Keratinocyte (primary cell): ENCODE measurements around the gene RHNO1. TPM values are rescaled to one million over a fixed set of nuclear protein-coding genes. Genes with fewer than 3 reads are reported as not detected.
A peak's percentile ranks its signal among the peaks of the same experiment; 100 is the strongest.

Experiments used
- DNase-seq: peaks from one replicate; pipeline ENCODE4 v3.0.0-alpha.2; 2011; ENCODE audit warnings: low read depth, missing footprints, low spot score
- FAIRE-seq: peaks from 2 replicates; lab custom pipeline; 2011; peaks lifted over from hg19 to GRCh38; lab: Jason Lieb, UNC
- H2AFZ ChIP-seq: 2 replicates; pipeline ENCODE4 v1.6.0; 2012; ENCODE audit warnings: low read length, control low read depth, inconsistent platforms; ENCODE audit not compliant: control insufficient read depth
- H3K27ac ChIP-seq: 2 replicates; pipeline ENCODE4 v1.5.1; 2011; ENCODE audit warnings: low read length; ENCODE audit not compliant: control insufficient read depth, insufficient read depth
- H3K27me3 ChIP-seq: 3 replicates; pipeline ENCODE4 v1.6.0; 2011; ENCODE audit warnings: low read length; ENCODE audit not compliant: control insufficient read depth, insufficient read depth; ENCODE audit errors: extremely low read depth
- H3K36me3 ChIP-seq, 2 experiments: 2 replicates in 1 of 2; 3 replicates in 1 of 2; pipeline ENCODE4 v1.5.1; 2011; ENCODE audit warnings: low read length in 2 of 2, mild to moderate bottlenecking in 1 of 2; ENCODE audit not compliant: control insufficient read depth in 2 of 2, insufficient read depth in 2 of 2; ENCODE audit errors: extremely low read depth in 1 of 2
- H3K4me1 ChIP-seq: 3 replicates; pipeline ENCODE4 v1.5.1; 2011; ENCODE audit warnings: low read length; ENCODE audit not compliant: control insufficient read depth, insufficient read depth; ENCODE audit errors: extremely low read depth
- H3K4me2 ChIP-seq: 3 replicates; pipeline ENCODE4 v1.6.0; 2011; ENCODE audit warnings: low read depth, low read length; ENCODE audit not compliant: control insufficient read depth, insufficient read depth; ENCODE audit errors: extremely low read depth
- H3K4me3 ChIP-seq, 3 experiments: fragments of 200-600 bp in 1 of 3; sonication (generic) in 1 of 3; 2 replicates in 2 of 3; 3 replicates in 1 of 3; pipeline ENCODE4 v1.5.1; 2011 to 2016; ENCODE audit warnings: low read length in 3 of 3, mild to moderate bottlenecking in 3 of 3, control low read depth in 2 of 3, inconsistent platforms in 1 of 3, low read depth in 1 of 3, mixed read lengths in 1 of 3, mixed run types in 1 of 3, moderate library complexity in 1 of 3; ENCODE audit not compliant: control insufficient read depth in 2 of 3, insufficient read depth in 2 of 3; ENCODE audit errors: extremely low read depth in 1 of 3
- H3K79me2 ChIP-seq: 2 replicates; pipeline ENCODE4 v1.6.0; 2012; ENCODE audit warnings: low read length; ENCODE audit not compliant: control insufficient read depth, insufficient read depth
- H3K9ac ChIP-seq: 3 replicates; pipeline ENCODE4 v1.6.0; 2011; ENCODE audit warnings: low read length; ENCODE audit not compliant: control insufficient read depth, insufficient read depth; ENCODE audit errors: extremely low read depth
- H3K9me1 ChIP-seq: 3 replicates; pipeline ENCODE4 v1.6.0; 2011; ENCODE audit warnings: low read length; ENCODE audit not compliant: control insufficient read depth, insufficient read depth; ENCODE audit errors: extremely low read depth
- H3K9me3 ChIP-seq: 2 replicates; pipeline ENCODE4 v1.5.1; 2012; ENCODE audit warnings: low read depth, low read length; ENCODE audit not compliant: control insufficient read depth
- H4K20me1 ChIP-seq: 3 replicates; pipeline ENCODE4 v1.6.0; 2011; ENCODE audit warnings: low read length; ENCODE audit not compliant: control insufficient read depth, insufficient read depth; ENCODE audit errors: extremely low read depth
- CTCF ChIP-seq, 3 experiments: IDR thresholded peaks in 1 of 3; conservative IDR thresholded peaks in 1 of 3; optimal IDR thresholded peaks in 1 of 3; 2 replicates in 2 of 3; 3 replicates in 1 of 3; pipeline versions ENCODE3 to v1.5.1; 2011; ENCODE audit warnings: low read length in 3 of 3, mild to moderate bottlenecking in 3 of 3, moderate library complexity in 2 of 3, control low read depth in 1 of 3, inconsistent platforms in 1 of 3; ENCODE audit not compliant: insufficient read depth in 2 of 3; ENCODE audit errors: extremely low read depth in 1 of 3
- EZH2 ChIP-seq: IDR thresholded peaks from one replicate; pipeline ENCODE4 v1.6.1; 2012; ENCODE audit warnings: inconsistent platforms, mild to moderate bottlenecking, low read length, moderate library complexity
- dilution Hi-C: fragments of 300-500 bp; cut with MboI; formaldehyde crosslinking; loops from one replicate; pipeline ENCODE4 v1.7.0; 2020; ENCODE audit warnings: low sequenced_read_pairs; ENCODE audit not compliant: extremely low pct_ligation_motif_present
- polyA plus RNA-seq, 5 experiments: library from polyadenylated mRNA; depleted of rRNA in 3 of 5; stranded (reverse) in 3 of 5; stranded (forward) in 1 of 5; unstranded in 1 of 5; fragments of >200 nt; gene quantifications; 1 replicate in 1 of 5; 2 replicates in 3 of 5; 3 replicates in 1 of 5; pipeline versions ENCODE4 v1.2.1 to v1.2.3, GENCODE V29; 2011 to 2012; ENCODE audit warnings: missing spikeins in 2 of 5, low read depth in 1 of 5, low replicate concordance in 1 of 5

Gene RHNO1
- polyA plus RNA-seq, 1 donor (not counting 4 experiments of a cell fraction or from before 2014, with no cell fraction given), result 25.6 TPM

- DNase-seq (no peak), FAIRE-seq (no peak)
- peaks cover 19% of the 10 kb centered on the region for H3K4me1 ChIP-seq
- no peaks in the 10 kb centered on the region for H3K9me1 ChIP-seq
- H3K79me2 ChIP-seq, result peaks cover 35% of the 10 kb centered on the region
- no peak overlapping the region for H3K4me2 ChIP-seq
- no peak overlapping the region for H3K4me3 ChIP-seq
- no peak overlapping the region for H2AFZ ChIP-seq
- no peaks in the 10 kb centered on the region for H3K36me3 ChIP-seq
- TF ChIP-seq CTCF (optimal IDR thresholded peaks at IDR 0.05 in 1 of 3, IDR thresholded peaks at IDR 0.05 in 1 of 3, conservative IDR thresholded peaks at IDR 0.05 in 1 of 3; ENCODE audit: extremely low read depth in 1 of 3, insufficient read depth in 2 of 3, low read length in 3 of 3) (no peak), EZH2 (no peak)
- H3K27me3 ChIP-seq, result no peaks in the 10 kb centered on the region
- dilution Hi-C loops, result no loop called here
- H3K9ac ChIP-seq, result no peak overlapping the region
- H3K27ac ChIP-seq, result peak overlapping the region; percentile 8
- no peaks in the 10 kb centered on the region for H3K9me3 ChIP-seq
- H4K20me1 ChIP-seq, result no peaks in the 10 kb centered on the region
Observed at GRCh38 chr12:2895051-2895451, 18.0 kb downstream of the RHNO1 start.

GRCh38 chr12:2895511-2895910 lies 18.5 kb downstream of the RHNO1 start:
- Histone ChIP-seq H4K20me1 (no peaks in the 10 kb centered on the region), H3K4me2 (no peak overlapping the region), H2AFZ (no peak overlapping the region), H3K9me1 (no peaks in the 10 kb centered on the region), H3K4me3 (no peak overlapping the region), H3K36me3 (no peaks in the 10 kb centered on the region), H3K9me3 (no peaks in the 10 kb centered on the region), H3K27ac (peak overlapping the region; percentile 8), H3K9ac (no peak overlapping the region), H3K27me3 (no peaks in the 10 kb centered on the region), H3K4me1 (peaks cover 15% of the 10 kb centered on the region), H3K79me2 (peaks cover 35% of the 10 kb centered on the region)
- TF ChIP-seq EZH2 (no peak), CTCF (optimal IDR thresholded peaks at IDR 0.05 in 1 of 3, IDR thresholded peaks at IDR 0.05 in 1 of 3, conservative IDR thresholded peaks at IDR 0.05 in 1 of 3; ENCODE audit: extremely low read depth in 1 of 3, insufficient read depth in 2 of 3, low read length in 3 of 3) (no peak)
- FAIRE-seq (peak; percentile 52), DNase-seq (no peak)
- dilution Hi-C loops, result no loop called here
